ENCODE measurements around the gene RTL10.

The RTL10 gene

GRCh38 chr22:19876314-19876940 lies 21.8 kb upstream of the RTL10 start:
- DNase-seq (ENCODE audit: low read depth in 2 of 2): no peak

- no peak for DNase-seq (ENCODE audit: low read depth in 2 of 2)
These were observed 21.0 kb upstream of the RTL10 start for GRCh38 chr22:19875531-19876313.

GRCh38 chr22:19875061-19875530 lies 20.4 kb upstream of the RTL10 start:
- no peak for DNase-seq (ENCODE audit: low read depth in 2 of 2)

GRCh38 chr22:19874307-19875060 lies 19.8 kb upstream of the RTL10 start:
- DNase-seq (ENCODE audit: low read depth in 2 of 2): no peak

GRCh38 chr22:19873960-19874306 lies 19.3 kb upstream of the RTL10 start:
- no peak for DNase-seq (ENCODE audit: low read depth in 2 of 2)

GRCh38 chr22:19873138-19873959 lies 18.7 kb upstream of the RTL10 start:
- DNase-seq (ENCODE audit: low read depth in 2 of 2): no peak

- no peak for DNase-seq (ENCODE audit: low read depth in 2 of 2)
These were observed 18.1 kb upstream of the RTL10 start for GRCh38 chr22:19872779-19873137.

- DNase-seq (ENCODE audit: low read depth in 2 of 2): no peak
These were observed 17.4 kb upstream of the RTL10 start for GRCh38 chr22:19871845-19872778.

- no peak for DNase-seq (ENCODE audit: low read depth in 2 of 2)
These were observed 16.6 kb upstream of the RTL10 start for GRCh38 chr22:19871023-19871844.

- no peak for DNase-seq (ENCODE audit: low read depth in 2 of 2)
These were observed 15.7 kb upstream of the RTL10 start for GRCh38 chr22:19870153-19871022.

- no peak for DNase-seq (ENCODE audit: low read depth in 2 of 2)
These were observed 15.0 kb upstream of the RTL10 start for GRCh38 chr22:19869497-19870152.

- no peak for DNase-seq (ENCODE audit: low read depth in 2 of 2)
These were observed 14.2 kb upstream of the RTL10 start for GRCh38 chr22:19868773-19869471.

GRCh38 chr22:19868333-19868732 lies 13.7 kb upstream of the RTL10 start:
- DNase-seq (ENCODE audit: low read depth in 2 of 2): no peak

GRCh38 chr22:19867617-19868016 lies 12.9 kb upstream of the RTL10 start:
- DNase-seq (ENCODE audit: low read depth in 2 of 2): no peak

GRCh38 chr22:19866665-19867009 lies 12.0 kb upstream of the RTL10 start:
- DNase-seq (ENCODE audit: low read depth in 2 of 2): no peak

GRCh38 chr22:19865141-19865829 lies 10.6 kb upstream of the RTL10 start:
- no peak for DNase-seq (ENCODE audit: low read depth in 2 of 2)

- no peak for DNase-seq (ENCODE audit: low read depth in 2 of 2)
These were observed 9.9 kb upstream of the RTL10 start for GRCh38 chr22:19864538-19865106.

Data from stimulated activated CD8-positive, alpha-beta memory T cell treated with anti-CD3 and anti-CD28 coated beads, Interleukin-15, amount 100 ng/mL, for 4 hours (primary cell).